ENCODE results near the gene MVB12B.

The MVB12B gene

DNA sequence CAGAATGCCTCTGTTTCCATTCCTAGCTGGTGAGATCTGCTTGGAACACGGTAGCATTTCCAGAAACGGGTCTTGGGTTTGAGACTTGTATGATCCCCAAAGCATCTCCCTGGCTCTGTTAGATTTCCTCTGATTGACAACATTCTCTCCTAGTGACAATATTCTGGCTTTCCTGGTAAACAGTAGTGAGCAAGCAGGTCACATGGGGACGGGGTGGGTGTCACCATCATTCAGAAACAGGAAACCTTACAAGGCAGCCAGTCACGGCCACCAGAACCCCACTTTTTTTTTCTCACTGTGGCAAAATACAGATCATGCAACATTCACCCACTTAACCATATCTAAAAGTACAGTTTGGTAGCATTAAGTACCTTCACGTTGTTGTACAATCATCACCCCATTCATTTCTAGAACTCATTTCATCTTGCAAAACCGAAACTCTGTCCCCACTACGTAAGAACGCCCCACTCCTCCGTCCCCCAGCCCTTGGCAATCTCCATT, 197.0 kb downstream of the MVB12B start:
- no peaks in the 10 kb centered on the region for H3K36me3 Mint-ChIP-seq
- H3K27ac Mint-ChIP-seq: peak overlapping the region; percentile 18
- H3K4me1 Mint-ChIP-seq (ENCODE audit: low read depth): peaks cover 14% of the 10 kb centered on the region
- H3K9me3 Mint-ChIP-seq (ENCODE audit: low read depth): no peaks in the 10 kb centered on the region
- peaks cover 11% of the 10 kb centered on the region for H3K27me3 Mint-ChIP-seq
- H3K4me3 Mint-ChIP-seq: peak overlapping the region; percentile 61

DNA sequence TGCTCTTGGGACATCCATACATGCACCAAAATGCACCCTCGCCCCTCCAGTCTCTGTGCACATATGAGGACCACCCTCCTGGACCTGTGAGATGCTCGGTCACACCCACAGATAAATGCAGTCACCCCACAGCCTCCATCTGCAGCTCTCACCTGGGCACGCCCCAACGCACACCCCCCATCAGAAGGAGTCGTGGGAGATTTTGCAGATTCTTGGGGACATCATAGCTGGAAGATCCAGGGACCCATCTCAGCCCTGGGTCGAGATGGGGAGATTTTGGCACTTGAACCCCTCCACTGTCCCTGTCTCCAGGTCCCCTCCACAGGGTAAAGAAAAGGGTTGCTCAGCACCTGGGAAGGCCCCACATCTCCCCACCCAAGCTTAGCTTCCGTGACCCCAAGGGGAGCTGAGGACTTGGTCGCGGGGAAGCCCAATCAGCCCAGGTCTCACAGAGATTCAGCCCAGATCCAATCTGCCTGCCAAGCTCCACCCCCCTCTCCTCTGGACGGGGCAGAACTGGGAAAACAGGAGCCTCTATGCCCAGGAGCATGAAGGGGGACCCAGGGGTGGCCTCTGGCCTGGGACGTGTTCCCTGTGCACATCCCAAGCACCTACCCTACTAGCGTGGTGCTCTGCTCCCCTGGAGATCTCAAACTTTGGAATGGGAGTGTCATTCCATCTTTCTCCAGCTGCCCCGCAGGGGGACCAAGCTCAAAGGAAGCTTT, 197.9 kb downstream of the MVB12B start:
- Mint-ChIP-seq H3K4me1 (ENCODE audit: low read depth) (peaks cover 12% of the 10 kb centered on the region), H3K27me3 (peaks cover 4% of the 10 kb centered on the region), H3K27ac (no peak overlapping the region), H3K4me3 (peak overlapping the region; percentile 61), H3K36me3 (no peaks in the 10 kb centered on the region), H3K9me3 (ENCODE audit: low read depth) (no peaks in the 10 kb centered on the region)

DNA sequence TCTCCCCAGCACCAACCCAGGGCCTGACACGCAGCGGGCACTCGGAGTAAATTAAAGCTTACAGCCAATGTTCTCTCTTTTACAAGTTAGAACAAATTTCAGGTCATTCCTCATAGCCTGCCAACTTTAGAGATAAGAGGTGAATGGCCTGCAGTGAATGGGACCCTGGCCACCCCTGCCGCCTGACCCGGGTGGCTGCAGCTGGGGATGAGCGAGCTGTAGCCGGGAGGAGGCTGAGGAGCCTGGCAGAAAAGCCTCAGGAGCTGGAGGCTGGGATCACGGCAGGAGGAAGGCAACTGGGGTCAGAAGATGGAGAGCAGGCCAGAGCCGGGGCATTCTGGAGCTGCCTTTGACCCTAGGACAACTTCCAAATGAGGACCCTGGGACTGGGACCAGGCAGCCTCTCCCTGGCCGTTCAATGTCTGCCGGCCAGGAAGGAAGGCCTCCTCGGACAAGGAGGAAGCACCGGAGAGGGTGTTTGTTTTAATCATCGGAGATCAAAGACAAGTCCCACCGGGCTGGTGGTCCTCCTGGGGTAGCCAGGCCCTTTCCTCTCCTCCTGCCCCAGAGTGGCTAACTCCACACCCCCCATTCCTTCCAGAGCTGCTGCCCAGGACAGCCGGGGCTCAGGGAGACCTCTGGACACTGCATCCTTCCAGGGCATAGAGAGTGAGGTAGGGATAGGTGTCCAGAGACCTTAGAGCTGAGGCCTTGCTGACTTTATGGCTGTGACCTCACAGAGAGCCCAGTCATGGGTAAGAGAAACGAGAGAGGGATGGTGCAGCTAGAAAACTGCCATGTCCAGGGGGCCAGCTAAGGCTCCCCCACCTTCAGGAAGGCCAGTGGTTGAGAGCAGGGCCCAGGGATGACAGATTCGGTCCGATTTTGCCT, 199.8 kb downstream of the MVB12B start:
- Mint-ChIP-seq H3K27me3 (no peaks in the 10 kb centered on the region), H3K9me3 (ENCODE audit: low read depth) (no peaks in the 10 kb centered on the region), H3K4me1 (ENCODE audit: low read depth) (peaks cover 12% of the 10 kb centered on the region), H3K36me3 (no peaks in the 10 kb centered on the region), H3K4me3 (no peak overlapping the region), H3K27ac (no peak overlapping the region)

DNA sequence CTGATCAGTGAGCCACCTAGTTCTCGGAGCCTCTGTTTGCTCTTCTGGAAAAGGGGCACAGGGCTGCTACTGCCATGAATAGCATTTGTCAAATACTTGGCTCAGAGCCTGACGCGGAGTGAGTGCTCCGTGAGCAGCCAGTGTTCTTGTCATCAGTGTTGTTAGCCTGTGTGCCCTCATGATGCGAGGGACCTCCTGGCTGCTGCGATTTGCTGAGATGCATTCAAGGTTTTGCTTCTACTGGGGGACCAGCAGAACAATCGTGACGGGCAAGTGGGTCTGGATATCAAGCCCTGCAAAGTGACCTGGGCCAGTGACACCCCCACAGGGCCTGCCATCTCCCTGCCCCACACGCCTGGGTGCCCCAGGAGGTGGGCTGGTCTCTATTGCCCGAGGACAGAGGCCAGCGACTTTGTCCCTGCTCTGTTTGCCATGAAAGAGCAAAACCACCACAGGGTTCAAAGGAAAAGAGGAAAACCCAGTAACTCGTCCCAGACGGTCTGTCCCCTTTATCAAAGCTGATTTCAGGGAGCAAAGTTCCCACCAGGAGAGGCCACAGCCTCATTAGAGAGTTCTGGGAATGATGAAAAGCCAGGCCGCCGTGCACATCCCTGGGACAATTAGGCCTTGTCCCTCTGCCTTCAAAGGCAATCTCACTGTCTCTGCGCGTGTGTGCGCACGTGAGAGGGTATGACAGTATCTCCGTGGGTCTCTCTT, 200.6 kb downstream of the MVB12B start:
- no peaks in the 10 kb centered on the region for H3K9me3 Mint-ChIP-seq (ENCODE audit: low read depth)
- no peaks in the 10 kb centered on the region for H3K27me3 Mint-ChIP-seq
- peaks cover 12% of the 10 kb centered on the region for H3K4me1 Mint-ChIP-seq (ENCODE audit: low read depth)
- no peaks in the 10 kb centered on the region for H3K36me3 Mint-ChIP-seq
- H3K27ac Mint-ChIP-seq: no peak overlapping the region
- H3K4me3 Mint-ChIP-seq: no peak overlapping the region

DNA sequence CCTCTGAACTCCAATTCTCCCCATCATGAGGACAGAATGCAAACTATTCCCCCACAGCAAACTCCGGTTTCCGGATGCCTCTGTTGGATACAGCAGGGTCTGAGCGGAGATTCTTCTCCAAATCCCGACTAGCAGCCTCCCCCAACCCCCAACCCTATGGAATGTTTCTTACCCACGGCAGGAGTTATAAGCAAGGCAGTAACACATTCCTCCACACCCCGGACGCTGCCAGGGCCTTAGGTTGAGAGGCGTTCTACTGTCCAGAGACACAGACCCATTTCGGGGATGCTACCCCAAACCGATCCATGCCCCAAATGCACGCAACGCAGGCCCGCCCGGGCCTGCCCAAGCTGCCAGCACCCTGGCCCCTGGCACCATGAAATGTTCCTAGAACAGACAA, 201.5 kb downstream of the MVB12B start:
- no peaks in the 10 kb centered on the region for H3K27me3 Mint-ChIP-seq
- H3K4me3 Mint-ChIP-seq: no peak overlapping the region
- no peaks in the 10 kb centered on the region for H3K36me3 Mint-ChIP-seq
- no peak overlapping the region for H3K27ac Mint-ChIP-seq
- H3K4me1 Mint-ChIP-seq (ENCODE audit: low read depth): peaks cover 10% of the 10 kb centered on the region
- H3K9me3 Mint-ChIP-seq (ENCODE audit: low read depth): no peaks in the 10 kb centered on the region

DNA sequence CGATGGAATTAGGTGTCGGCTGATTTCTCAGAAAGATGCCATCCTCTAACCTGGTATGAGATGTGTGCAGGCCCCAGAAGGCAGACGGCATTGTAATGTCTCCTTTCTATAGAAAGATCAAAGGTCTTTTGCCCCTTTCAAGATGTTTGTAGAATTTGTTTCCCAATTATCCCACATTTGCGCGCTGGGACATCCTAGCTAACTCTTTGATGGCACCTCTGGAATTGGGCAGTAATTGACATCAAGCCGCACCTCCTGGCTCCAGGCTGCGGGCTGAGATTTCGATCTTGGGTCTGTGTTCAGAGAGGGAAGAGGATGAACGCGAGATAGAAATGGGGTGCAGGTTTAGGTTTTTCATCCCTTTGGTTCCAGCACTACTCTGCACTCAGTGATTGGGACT, 202.3 kb downstream of the MVB12B start:
- Mint-ChIP-seq H3K27me3 (no peaks in the 10 kb centered on the region), H3K9me3 (ENCODE audit: low read depth) (no peaks in the 10 kb centered on the region), H3K4me1 (ENCODE audit: low read depth) (peaks cover 3% of the 10 kb centered on the region), H3K36me3 (no peaks in the 10 kb centered on the region), H3K4me3 (no peak overlapping the region), H3K27ac (no peak overlapping the region)

DNA sequence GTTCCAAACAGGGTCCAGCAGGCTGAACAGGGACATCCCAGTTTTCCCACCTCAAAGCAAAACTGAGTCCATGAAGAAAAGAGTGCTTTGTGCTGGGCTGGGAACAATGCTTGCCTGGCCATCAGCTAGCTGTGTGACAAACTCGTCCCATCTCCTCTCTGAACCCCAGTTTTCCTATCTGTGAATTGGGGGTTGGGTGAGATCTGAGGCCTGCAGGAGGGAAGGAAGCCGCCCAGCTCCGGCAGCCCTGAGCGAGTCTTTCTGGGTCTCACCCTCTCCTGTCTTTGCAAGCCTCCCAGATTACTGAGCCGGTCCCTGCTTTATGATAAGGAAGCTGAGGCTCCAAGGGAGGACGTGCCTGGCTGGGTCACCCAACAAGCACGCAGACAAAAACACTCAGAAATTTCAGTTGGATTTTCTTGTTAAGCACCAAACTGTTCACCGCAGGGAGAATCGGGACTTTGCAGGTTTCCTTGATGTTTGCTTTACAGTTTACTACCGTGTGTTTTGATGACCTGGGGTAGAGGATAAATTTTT, 204.5 kb downstream of the MVB12B start:
- no peak overlapping the region for H3K4me3 Mint-ChIP-seq
- no peaks in the 10 kb centered on the region for H3K9me3 Mint-ChIP-seq (ENCODE audit: low read depth)
- no peaks in the 10 kb centered on the region for H3K36me3 Mint-ChIP-seq
- no peaks in the 10 kb centered on the region for H3K4me1 Mint-ChIP-seq (ENCODE audit: low read depth)
- no peak overlapping the region for H3K27ac Mint-ChIP-seq
- H3K27me3 Mint-ChIP-seq: no peaks in the 10 kb centered on the region

DNA sequence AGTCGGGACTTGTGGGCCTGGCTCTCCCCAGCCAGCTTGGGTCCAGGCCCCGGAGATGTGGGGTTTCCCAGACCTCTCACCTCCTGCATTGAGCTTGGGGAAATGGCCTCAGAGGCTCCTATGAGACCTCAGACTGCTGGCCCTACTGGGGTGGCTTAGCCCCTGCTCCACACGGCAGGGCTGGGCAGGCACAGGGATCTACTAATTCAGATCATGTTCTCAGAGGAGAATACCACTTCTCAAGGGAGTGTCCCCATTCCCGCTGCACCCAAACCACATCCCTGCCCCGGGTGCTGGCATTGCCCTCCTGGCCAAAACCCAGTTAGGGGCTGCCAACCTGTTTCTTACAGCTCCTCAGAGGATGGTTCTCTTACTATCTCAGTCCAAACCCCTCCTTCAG, 205.0 kb downstream of the MVB12B start:
- Mint-ChIP-seq H3K27ac (no peak overlapping the region), H3K4me3 (no peak overlapping the region), H3K9me3 (ENCODE audit: low read depth) (no peaks in the 10 kb centered on the region), H3K4me1 (ENCODE audit: low read depth) (no peaks in the 10 kb centered on the region), H3K27me3 (no peaks in the 10 kb centered on the region), H3K36me3 (no peaks in the 10 kb centered on the region)

DNA sequence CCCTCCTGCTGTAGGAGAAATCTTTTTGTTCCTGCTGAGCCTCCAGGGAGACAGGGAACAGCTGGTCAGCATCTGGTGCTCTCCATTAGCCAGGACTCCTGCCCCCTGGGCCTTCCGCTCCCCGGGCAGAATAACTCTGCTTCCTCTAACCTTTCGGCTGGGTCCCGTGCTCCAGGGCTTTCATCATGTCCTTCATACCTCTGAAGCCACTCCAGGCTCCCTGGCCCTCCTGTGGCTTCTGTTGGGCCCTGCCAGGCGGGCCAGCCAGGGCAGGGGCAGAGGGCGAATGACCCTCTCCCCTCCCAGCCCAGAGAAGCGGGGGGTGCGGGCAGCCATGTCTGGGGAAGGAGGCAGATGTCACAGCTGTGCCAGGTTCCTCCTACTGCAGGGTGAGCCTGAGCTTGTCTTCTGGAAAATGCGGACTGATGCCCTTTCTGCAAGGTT, 205.4 kb downstream of the MVB12B start:
- Mint-ChIP-seq H3K4me3 (no peak overlapping the region), H3K27me3 (no peaks in the 10 kb centered on the region), H3K27ac (no peak overlapping the region), H3K9me3 (ENCODE audit: low read depth) (no peaks in the 10 kb centered on the region), H3K4me1 (ENCODE audit: low read depth) (no peaks in the 10 kb centered on the region), H3K36me3 (no peaks in the 10 kb centered on the region)

DNA sequence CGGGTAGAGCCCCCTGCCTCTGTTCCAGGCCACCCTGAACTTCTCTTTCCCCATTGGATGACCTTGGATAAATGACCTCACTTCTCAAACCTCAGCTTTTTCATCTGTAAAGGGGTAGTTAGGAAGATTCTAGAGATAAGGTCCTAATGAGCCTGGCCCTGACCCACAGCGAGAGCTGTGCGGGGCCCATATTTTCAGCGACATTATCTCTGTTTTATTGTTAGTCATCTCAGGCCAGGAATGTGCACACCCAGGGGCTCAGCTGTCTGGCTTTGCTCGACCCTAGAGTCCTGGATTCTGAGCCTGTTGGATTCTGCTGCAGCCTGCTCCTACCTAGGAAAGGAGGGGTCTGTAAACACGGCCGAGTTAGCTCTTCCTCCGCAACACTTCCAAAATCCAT, 205.9 kb downstream of the MVB12B start:
- Mint-ChIP-seq H3K4me3 (no peak overlapping the region), H3K9me3 (ENCODE audit: low read depth) (no peaks in the 10 kb centered on the region), H3K4me1 (ENCODE audit: low read depth) (no peaks in the 10 kb centered on the region), H3K27ac (no peak overlapping the region), H3K36me3 (no peaks in the 10 kb centered on the region), H3K27me3 (no peaks in the 10 kb centered on the region)

DNA sequence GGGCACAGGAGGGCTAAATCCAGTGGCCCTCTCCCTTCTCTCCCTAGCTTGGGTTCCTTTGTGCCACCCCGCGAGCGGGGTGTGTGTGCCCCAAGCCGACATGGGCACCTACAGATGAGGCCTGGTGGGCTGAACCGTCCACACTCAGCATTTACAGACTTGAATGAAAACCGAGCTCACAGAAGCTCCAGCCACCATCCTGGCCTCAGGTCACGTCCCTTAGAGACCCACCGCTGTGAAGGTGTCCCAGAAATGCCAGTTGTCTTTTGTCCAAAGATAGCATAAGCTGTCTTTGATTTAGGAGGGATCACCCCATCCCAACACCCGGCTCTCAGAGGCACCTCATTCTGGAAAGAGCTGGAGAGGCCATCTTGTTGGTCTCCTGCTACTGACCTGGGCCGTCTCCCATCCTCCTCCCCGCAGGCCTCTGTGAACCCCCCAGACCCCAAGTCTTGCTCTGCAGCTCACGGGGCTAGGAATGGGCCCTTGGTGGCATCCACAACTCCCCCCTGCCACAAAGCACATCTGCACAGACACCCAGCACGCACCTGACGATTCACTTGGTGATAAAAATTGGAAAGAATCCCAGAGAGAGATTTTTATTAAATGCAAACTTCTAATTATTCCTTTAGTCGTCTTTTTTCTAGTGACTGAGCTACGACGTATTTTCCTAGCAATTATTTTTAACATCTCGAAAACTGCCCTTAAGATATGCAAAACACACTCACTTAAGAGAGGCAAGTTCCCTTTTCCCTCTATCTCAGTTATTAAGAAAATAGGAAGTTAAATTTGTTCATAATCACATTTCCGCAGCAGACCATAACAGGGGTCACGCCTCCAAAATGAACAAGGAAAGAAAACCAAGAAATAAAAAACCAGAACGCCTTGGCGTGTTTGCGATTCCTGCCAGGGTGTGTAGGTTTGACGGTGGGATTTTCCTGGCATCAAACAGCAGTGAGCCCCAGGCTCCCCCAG, 206.6 kb downstream of the MVB12B start:
- Mint-ChIP-seq H3K9me3 (ENCODE audit: low read depth) (no peaks in the 10 kb centered on the region), H3K27ac (no peak overlapping the region), H3K27me3 (no peaks in the 10 kb centered on the region), H3K4me1 (ENCODE audit: low read depth) (no peaks in the 10 kb centered on the region), H3K4me3 (no peak overlapping the region), H3K36me3 (no peaks in the 10 kb centered on the region)

DNA sequence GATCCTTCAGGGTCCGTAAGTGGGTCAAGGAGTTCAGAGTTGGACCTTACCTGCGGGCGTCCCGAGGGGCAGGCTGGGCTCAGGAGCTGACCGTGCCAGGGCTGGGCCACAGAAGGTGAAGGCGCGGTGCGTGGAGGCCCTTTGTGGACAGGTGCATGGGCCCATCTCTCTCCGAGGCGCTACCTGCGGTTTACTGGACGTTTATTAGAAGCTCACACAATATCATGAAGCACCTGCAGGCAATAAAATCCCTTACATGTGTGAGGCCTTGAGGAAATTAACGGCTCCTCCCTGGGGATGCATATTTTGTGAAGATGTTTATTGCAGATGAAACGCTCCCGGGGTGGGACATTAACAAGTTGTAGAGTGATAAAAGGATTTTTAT, 207.3 kb downstream of the MVB12B start:
- Mint-ChIP-seq H3K27me3 (no peaks in the 10 kb centered on the region), H3K4me3 (no peak overlapping the region)

DNA sequence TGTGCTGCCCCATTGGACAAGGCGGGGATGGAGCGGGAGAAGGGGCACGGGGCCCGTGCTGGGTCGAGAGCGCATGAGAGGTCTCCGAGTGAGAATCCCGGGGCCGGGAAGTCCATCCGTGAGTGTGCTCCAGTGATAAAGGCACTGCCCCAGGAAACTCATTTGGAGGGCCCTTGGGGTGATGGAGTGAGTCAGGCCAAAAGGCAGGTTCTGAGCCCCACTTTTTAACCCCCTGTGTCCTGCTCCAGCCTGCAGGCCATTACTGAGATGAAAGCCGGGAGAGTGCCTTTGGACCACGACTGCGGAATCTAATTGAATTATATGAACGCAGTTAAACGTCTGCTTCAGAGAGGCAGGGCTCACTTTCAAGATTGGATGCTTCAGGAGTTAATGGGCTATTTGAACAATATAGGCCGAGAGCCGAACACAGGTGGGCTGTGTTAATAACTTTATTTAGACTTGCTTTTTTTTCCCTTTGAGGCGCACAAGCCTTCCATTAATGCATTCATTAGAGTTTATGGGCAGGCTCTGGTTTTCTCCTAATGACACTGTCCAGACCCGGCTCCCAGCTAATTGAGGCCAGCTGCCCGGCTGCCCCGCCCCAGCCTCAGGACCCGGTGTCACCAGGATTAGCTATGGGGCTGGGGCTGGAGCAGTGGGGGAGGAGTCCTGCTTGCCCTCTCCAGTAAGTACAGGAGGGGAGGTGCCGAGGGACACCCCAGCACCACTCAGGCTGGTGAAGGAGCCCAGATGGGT, 208.0 kb downstream of the MVB12B start:
- no peaks in the 10 kb centered on the region for H3K9me3 Mint-ChIP-seq (ENCODE audit: low read depth)
- H3K36me3 Mint-ChIP-seq: no peaks in the 10 kb centered on the region
- H3K27me3 Mint-ChIP-seq: no peaks in the 10 kb centered on the region
- H3K4me3 Mint-ChIP-seq: no peak overlapping the region
- H3K27ac Mint-ChIP-seq: no peak overlapping the region
- H3K4me1 Mint-ChIP-seq (ENCODE audit: low read depth): no peaks in the 10 kb centered on the region

More for the DNA sequence above, 207.3 kb downstream of the MVB12B start:
- Mint-ChIP-seq H3K4me1 (ENCODE audit: low read depth) (no peaks in the 10 kb centered on the region), H3K27ac (no peak overlapping the region), H3K36me3 (no peaks in the 10 kb centered on the region), H3K9me3 (ENCODE audit: low read depth) (no peaks in the 10 kb centered on the region)

All from activated naive CD8-positive, alpha-beta T cell (primary cell).